ENCODE measurements around the gene GNB1L.

GNB1L gene

GRCh38 chr22:19737846-19738663 lies 116.6 kb downstream of the GNB1L start:
- no peak overlapping the region for H2AK5ac ChIP-seq (ENCODE audit: low read length, severe bottlenecking)
- no peaks in the 10 kb centered on the region for H3K36me3 ChIP-seq (ENCODE audit: control insufficient read depth in 1 of 2, insufficient read depth in 2 of 2, low read depth in 1 of 2, low read length in 2 of 2)
- no peak overlapping the region for H2BK15ac ChIP-seq (ENCODE audit: low read depth, poor library complexity, severe bottlenecking)
- H3K27me3 ChIP-seq (ENCODE audit: control insufficient read depth in 1 of 2, insufficient read depth in 1 of 2, low read length in 2 of 2), result peaks cover 8 to 44% of the 10 kb centered on the region in 2 experiments
- no peak overlapping the region for H3K4ac ChIP-seq (ENCODE audit: low read depth in 1 of 2, low read length in 2 of 2)
- no peaks in the 10 kb centered on the region for H3K79me1 ChIP-seq (replicated peaks; ENCODE audit: low read length, poor library complexity, severe bottlenecking)
- H3K18ac ChIP-seq (ENCODE audit: low read depth in 1 of 2, low read length in 2 of 2), result no peak overlapping the region
- no peak overlapping the region for H3K4me2 ChIP-seq (ENCODE audit: low read length, poor library complexity, severe bottlenecking)
- H3K23ac ChIP-seq (ENCODE audit: low read length in 2 of 2), result no peak overlapping the region
- no peak overlapping the region for H4K91ac ChIP-seq (ENCODE audit: low read length)
- no peak for DNase-seq
- H2AFZ ChIP-seq (ENCODE audit: low read depth, low read length), result no peak overlapping the region
- peaks cover 2% of the 10 kb centered on the region for H3K4me1 ChIP-seq (ENCODE audit: control insufficient read depth, insufficient read depth, low read depth, low read length)
- no peaks in the 10 kb centered on the region for H3K9me3 ChIP-seq (ENCODE audit: control insufficient read depth, low read length)
- no peak overlapping the region for H4K8ac ChIP-seq (ENCODE audit: low read length)
- no peak overlapping the region for H2BK12ac ChIP-seq (ENCODE audit: low read length in 2 of 2)
- H3K27ac ChIP-seq (ENCODE audit: low read length, poor library complexity, severe bottlenecking), result no peak overlapping the region
- H2BK120ac ChIP-seq (ENCODE audit: low read depth, low read length), result no peak overlapping the region
- no peak overlapping the region for H3K4me3 ChIP-seq (ENCODE audit: insufficient read depth in 1 of 2, low read depth in 1 of 2, low read length in 2 of 2)
- WGBS, result 77% methylated on average over 11 of the region's 17 CpGs
- no peak overlapping the region for H3K14ac ChIP-seq (ENCODE audit: low read length in 2 of 2)
- H3K9ac ChIP-seq (ENCODE audit: low read length), result no peak overlapping the region
- H2BK5ac ChIP-seq (ENCODE audit: low read depth, low read length, poor library complexity, severe bottlenecking), result no peak overlapping the region

GRCh38 chr22:19735665-19736510 lies 118.8 kb downstream of the GNB1L start:
- Histone ChIP-seq H2BK120ac (ENCODE audit: low read depth, low read length) (no peak overlapping the region), H3K14ac (ENCODE audit: low read length in 2 of 2) (no peak overlapping the region)
- WGBS, result 72% methylated on average over 20 of the region's 21 CpGs

GRCh38 chr22:19734837-19735382 lies 119.8 kb downstream of the GNB1L start:
- H2AK5ac ChIP-seq (ENCODE audit: low read length, severe bottlenecking), result no peak overlapping the region
- no peak overlapping the region for H2BK120ac ChIP-seq (ENCODE audit: low read depth, low read length)
- H3K4me1 ChIP-seq (ENCODE audit: control insufficient read depth, insufficient read depth, low read depth, low read length), result peaks cover 9% of the 10 kb centered on the region
- H2BK15ac ChIP-seq (ENCODE audit: low read depth, poor library complexity, severe bottlenecking), result no peak overlapping the region
- H2AFZ ChIP-seq (ENCODE audit: low read depth, low read length), result no peak overlapping the region
- peaks cover 4 to 57% of the 10 kb centered on the region in 2 experiments for H3K27me3 ChIP-seq (ENCODE audit: control insufficient read depth in 1 of 2, insufficient read depth in 1 of 2, low read length in 2 of 2)
- H3K36me3 ChIP-seq (ENCODE audit: control insufficient read depth in 1 of 2, insufficient read depth in 2 of 2, low read depth in 1 of 2, low read length in 2 of 2), result no peaks in the 10 kb centered on the region
- H3K27ac ChIP-seq (ENCODE audit: low read length, poor library complexity, severe bottlenecking), result no peak overlapping the region
- H3K79me1 ChIP-seq (replicated peaks; ENCODE audit: low read length, poor library complexity, severe bottlenecking), result no peaks in the 10 kb centered on the region
- H4K91ac ChIP-seq (ENCODE audit: low read length), result no peak overlapping the region
- H3K9ac ChIP-seq (ENCODE audit: low read length), result no peak overlapping the region
- no peaks in the 10 kb centered on the region for H3K9me3 ChIP-seq (ENCODE audit: control insufficient read depth, low read length)
- no peak overlapping the region for H3K4me3 ChIP-seq (ENCODE audit: insufficient read depth in 1 of 2, low read depth in 1 of 2, low read length in 2 of 2)
- 81% methylated on average over 5 of the region's 5 CpGs for WGBS
- no peak overlapping the region for H3K4ac ChIP-seq (ENCODE audit: low read depth in 1 of 2, low read length in 2 of 2)
- no peak overlapping the region for H2BK12ac ChIP-seq (ENCODE audit: low read length in 2 of 2)
- DNase-seq, result no peak
- no peak overlapping the region for H4K8ac ChIP-seq (ENCODE audit: low read length)
- no peak overlapping the region for H3K4me2 ChIP-seq (ENCODE audit: low read length, poor library complexity, severe bottlenecking)
- H3K18ac ChIP-seq (ENCODE audit: low read depth in 1 of 2, low read length in 2 of 2), result no peak overlapping the region
- no peak overlapping the region for H2BK5ac ChIP-seq (ENCODE audit: low read depth, low read length, poor library complexity, severe bottlenecking)
- no peak overlapping the region for H3K14ac ChIP-seq (ENCODE audit: low read length in 2 of 2)
- no peak overlapping the region for H3K23ac ChIP-seq (ENCODE audit: low read length in 2 of 2)

More at GRCh38 chr22:19735665-19736510, 118.8 kb downstream of the GNB1L start:
- H3K4me3 ChIP-seq (ENCODE audit: insufficient read depth in 1 of 2, low read depth in 1 of 2, low read length in 2 of 2), result no peak overlapping the region
- H3K27me3 ChIP-seq (ENCODE audit: control insufficient read depth in 1 of 2, insufficient read depth in 1 of 2, low read length in 2 of 2), result peaks cover 4 to 57% of the 10 kb centered on the region in 2 experiments
- peaks cover 3% of the 10 kb centered on the region for H3K4me1 ChIP-seq (ENCODE audit: control insufficient read depth, insufficient read depth, low read depth, low read length)
- no peak overlapping the region for H3K18ac ChIP-seq (ENCODE audit: low read depth in 1 of 2, low read length in 2 of 2)
- DNase-seq, result no peak
- no peaks in the 10 kb centered on the region for H3K79me1 ChIP-seq (replicated peaks; ENCODE audit: low read length, poor library complexity, severe bottlenecking)
- H4K91ac ChIP-seq (ENCODE audit: low read length), result no peak overlapping the region
- no peak overlapping the region for H3K27ac ChIP-seq (ENCODE audit: low read length, poor library complexity, severe bottlenecking)
- H4K8ac ChIP-seq (ENCODE audit: low read length), result no peak overlapping the region
- H2AFZ ChIP-seq (ENCODE audit: low read depth, low read length), result no peak overlapping the region
- H3K23ac ChIP-seq (ENCODE audit: low read length in 2 of 2), result no peak overlapping the region
- no peak overlapping the region for H3K9ac ChIP-seq (ENCODE audit: low read length)
- no peak overlapping the region for H3K4me2 ChIP-seq (ENCODE audit: low read length, poor library complexity, severe bottlenecking)
- H3K36me3 ChIP-seq (ENCODE audit: control insufficient read depth in 1 of 2, insufficient read depth in 2 of 2, low read depth in 1 of 2, low read length in 2 of 2), result no peaks in the 10 kb centered on the region
- H2BK5ac ChIP-seq (ENCODE audit: low read depth, low read length, poor library complexity, severe bottlenecking), result no peak overlapping the region
- no peak overlapping the region for H2AK5ac ChIP-seq (ENCODE audit: low read length, severe bottlenecking)
- no peak overlapping the region for H2BK15ac ChIP-seq (ENCODE audit: low read depth, poor library complexity, severe bottlenecking)
- no peaks in the 10 kb centered on the region for H3K9me3 ChIP-seq (ENCODE audit: control insufficient read depth, low read length)
- no peak overlapping the region for H2BK12ac ChIP-seq (ENCODE audit: low read length in 2 of 2)
- no peak overlapping the region for H3K4ac ChIP-seq (ENCODE audit: low read depth in 1 of 2, low read length in 2 of 2)

- 90% methylated on average over 7 of the region's 7 CpGs for WGBS
Observed at GRCh38 chr22:19734163-19734562, 120.5 kb downstream of the GNB1L start.

More at GRCh38 chr22:19734163-19734562, 120.5 kb downstream of the GNB1L start:
- H3K14ac ChIP-seq (ENCODE audit: low read length in 2 of 2), result no peak overlapping the region
- no peak overlapping the region for H2BK120ac ChIP-seq (ENCODE audit: low read depth, low read length)
- H4K8ac ChIP-seq (ENCODE audit: low read length), result no peak overlapping the region
- H3K4ac ChIP-seq (ENCODE audit: low read depth in 1 of 2, low read length in 2 of 2), result no peak overlapping the region
- no peak overlapping the region for H3K23ac ChIP-seq (ENCODE audit: low read length in 2 of 2)
- H3K36me3 ChIP-seq (ENCODE audit: control insufficient read depth in 1 of 2, insufficient read depth in 2 of 2, low read depth in 1 of 2, low read length in 2 of 2), result no peaks in the 10 kb centered on the region
- H3K4me1 ChIP-seq (ENCODE audit: control insufficient read depth, insufficient read depth, low read depth, low read length), result peaks cover 9% of the 10 kb centered on the region
- H3K9ac ChIP-seq (ENCODE audit: low read length), result no peak overlapping the region
- H2BK12ac ChIP-seq (ENCODE audit: low read length in 2 of 2), result no peak overlapping the region
- H2BK5ac ChIP-seq (ENCODE audit: low read depth, low read length, poor library complexity, severe bottlenecking), result no peak overlapping the region
- H2AFZ ChIP-seq (ENCODE audit: low read depth, low read length), result no peak overlapping the region
- H3K4me2 ChIP-seq (ENCODE audit: low read length, poor library complexity, severe bottlenecking), result no peak overlapping the region
- no peak overlapping the region for H4K91ac ChIP-seq (ENCODE audit: low read length)
- H3K27ac ChIP-seq (ENCODE audit: low read length, poor library complexity, severe bottlenecking), result no peak overlapping the region
- no peak overlapping the region for H2AK5ac ChIP-seq (ENCODE audit: low read length, severe bottlenecking)
- peaks cover 4 to 57% of the 10 kb centered on the region in 2 experiments for H3K27me3 ChIP-seq (ENCODE audit: control insufficient read depth in 1 of 2, insufficient read depth in 1 of 2, low read length in 2 of 2)
- no peaks in the 10 kb centered on the region for H3K9me3 ChIP-seq (ENCODE audit: control insufficient read depth, low read length)
- H2BK15ac ChIP-seq (ENCODE audit: low read depth, poor library complexity, severe bottlenecking), result no peak overlapping the region
- H3K18ac ChIP-seq (ENCODE audit: low read depth in 1 of 2, low read length in 2 of 2), result no peak overlapping the region
- H3K79me1 ChIP-seq (replicated peaks; ENCODE audit: low read length, poor library complexity, severe bottlenecking), result no peaks in the 10 kb centered on the region
- H3K4me3 ChIP-seq (ENCODE audit: insufficient read depth in 1 of 2, low read depth in 1 of 2, low read length in 2 of 2), result no peak overlapping the region
- DNase-seq, result no peak
